DND-41 (cell line): ENCODE results near the gene HCN3.
A peak's percentile ranks its signal among the peaks of the same experiment; 100 is the strongest.

Experiments used
- ATAC-seq: fragments of 200-7000 bp; cut with Tn5 transposase; 3 replicates; pipeline ENCODE4 v1.9.1; 2021; ENCODE audit warnings: low read depth; ENCODE audit not compliant: insufficient read depth
- DNase-seq: peaks from one replicate; pipeline ENCODE4 v3.0.0-alpha.2; 2020
- H2AFZ ChIP-seq: 2 replicates; pipeline ENCODE4 v1.6.0; 2012; ENCODE audit warnings: low read depth, low read length
- H3K27ac ChIP-seq: 2 replicates; pipeline ENCODE4 v1.5.1; 2012; ENCODE audit warnings: low read length, inconsistent platforms
- H3K27me3 ChIP-seq: fragments of 200-600 bp; sonication (generic); 2 replicates; pipeline ENCODE4 v1.6.0; 2012; ENCODE audit warnings: low read length, mild to moderate bottlenecking, inconsistent platforms; ENCODE audit not compliant: insufficient read depth, poor library complexity
- H3K36me3 ChIP-seq: 2 replicates; pipeline ENCODE4 v1.5.1; 2012; ENCODE audit warnings: low read length, inconsistent platforms; ENCODE audit not compliant: insufficient read depth
- H3K4me1 ChIP-seq: 2 replicates; pipeline ENCODE4 v1.5.1; 2012; ENCODE audit warnings: mild to moderate bottlenecking, low read length; ENCODE audit not compliant: insufficient read depth
- H3K4me2 ChIP-seq: 2 replicates; pipeline ENCODE4 v1.6.0; 2012; ENCODE audit warnings: mild to moderate bottlenecking, moderate library complexity, low read length, inconsistent platforms; ENCODE audit not compliant: insufficient read depth
- H3K4me3 ChIP-seq, 2 experiments: fragments of 200-600 bp in 1 of 2; shearing (Covaris generic) in 1 of 2; 2 replicates each; pipeline ENCODE4 v1.5.1; 2012 to 2016; ENCODE audit warnings: inconsistent platforms in 2 of 2, low read length in 2 of 2, mild to moderate bottlenecking in 2 of 2, low read depth in 1 of 2, moderate library complexity in 1 of 2
- H3K79me2 ChIP-seq: 2 replicates; pipeline ENCODE4 v1.6.0; 2012; ENCODE audit warnings: low read length, inconsistent platforms; ENCODE audit not compliant: insufficient read depth
- H3K9ac ChIP-seq: 2 replicates; pipeline ENCODE4 v1.6.0; 2012; ENCODE audit warnings: low read depth, mild to moderate bottlenecking, inconsistent platforms, low read length, moderate library complexity
- H3K9me3 ChIP-seq: 2 replicates; pipeline ENCODE4 v1.5.1; 2012; ENCODE audit warnings: low read length, moderate library complexity, mild to moderate bottlenecking, inconsistent platforms; ENCODE audit not compliant: insufficient read depth, severe bottlenecking
- H4K20me1 ChIP-seq: 2 replicates; pipeline ENCODE4 v1.6.0; 2012; ENCODE audit warnings: low read length; ENCODE audit not compliant: insufficient read depth
- CTCF ChIP-seq: IDR thresholded peaks from 2 replicates; pipeline ENCODE4 v1.5.1; 2012; ENCODE audit warnings: borderline replicate concordance, low read length, moderate library complexity, mild to moderate bottlenecking; ENCODE audit not compliant: poor library complexity, severe bottlenecking; ENCODE audit errors: extremely low read depth
- EZH2 ChIP-seq: IDR thresholded peaks from 3 replicates; pipeline ENCODE4 v1.6.1; 2012; ENCODE audit warnings: borderline replicate concordance, low read depth, mild to moderate bottlenecking, moderate library complexity, low read length, inconsistent platforms; ENCODE audit not compliant: severe bottlenecking

The HCN3 gene

DNA sequence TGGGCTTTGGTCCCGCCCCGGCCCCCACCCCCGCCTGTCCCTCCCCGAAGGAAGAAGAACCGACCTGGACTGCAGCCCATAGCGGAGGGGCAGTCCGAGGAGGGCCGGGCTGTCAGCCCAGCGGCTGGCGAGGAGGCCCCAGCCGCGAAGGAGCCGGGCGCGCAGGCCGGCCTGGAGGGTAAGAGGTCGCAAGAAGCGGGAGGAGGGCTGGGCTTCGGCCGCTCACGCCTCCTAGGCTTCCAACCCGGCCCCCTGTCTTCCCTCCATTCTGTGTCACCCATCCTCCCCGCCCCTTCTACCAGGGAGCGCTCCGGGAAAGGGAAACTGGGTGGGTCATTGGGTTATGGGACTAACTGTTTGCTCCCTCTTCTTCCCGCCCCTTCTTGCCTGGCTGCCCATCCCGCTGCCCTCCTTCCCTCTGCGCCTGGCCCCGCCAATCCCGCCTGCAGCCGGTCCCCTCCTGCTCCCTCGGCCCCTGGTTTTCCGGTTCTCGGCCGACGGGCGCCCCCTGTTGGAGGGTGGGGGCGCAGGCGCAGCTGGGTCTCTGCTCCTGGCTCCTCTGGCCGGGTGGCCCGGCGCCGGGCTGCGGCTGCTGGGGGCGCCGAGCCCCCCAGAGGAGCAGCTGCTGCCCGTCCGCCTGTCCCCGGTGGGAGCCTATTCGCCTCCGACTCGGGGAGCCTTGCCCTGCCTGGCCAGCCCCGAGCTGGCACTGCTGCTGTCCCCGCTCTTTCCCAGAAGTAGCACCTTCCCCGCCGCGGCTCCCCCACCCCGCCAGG lies 45.9 kb downstream of the HCN3 start:
- peak; percentile 61 for ATAC-seq
- H2AFZ ChIP-seq, result peak overlapping the region; percentile 93
- peaks cover 14% of the 10 kb centered on the region; the same call in 1 of the 2 replicates for H4K20me1 ChIP-seq

DNA sequence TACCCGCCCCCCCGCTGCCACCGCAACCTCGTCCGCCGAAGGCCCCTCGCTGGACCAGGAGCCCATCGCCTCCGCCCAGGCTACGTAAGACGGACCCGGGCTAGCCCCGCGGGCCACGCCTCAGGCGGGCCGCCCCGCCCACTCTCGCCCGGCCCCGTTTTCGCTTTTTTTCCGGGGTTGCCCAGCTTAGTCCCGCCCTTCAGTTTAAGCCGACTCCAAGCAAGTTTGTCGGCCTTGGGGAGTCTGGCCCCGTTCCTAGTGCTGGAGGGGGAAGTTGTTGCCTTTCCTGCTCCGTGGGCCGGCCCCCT lies 46.4 kb downstream of the HCN3 start:
- H3K4me2 ChIP-seq, result peak overlapping the region; percentile 86
- H3K9me3 ChIP-seq, result no peaks in the 10 kb centered on the region
- peaks cover 10% of the 10 kb centered on the region; the same call in 1 of the 2 replicates for H4K20me1 ChIP-seq
- peak overlapping the region; percentile 93 for H2AFZ ChIP-seq
- H3K9ac ChIP-seq, result peak overlapping the region; percentile 79
- peak overlapping the region; percentile 80 for H3K27ac ChIP-seq
- H3K36me3 ChIP-seq, result peaks cover 21% of the 10 kb centered on the region
- no peak for TF ChIP-seq CTCF
- no peak for TF ChIP-seq EZH2
- DNase-seq (peak; percentile 86), ATAC-seq (peak; percentile 58)
- peaks cover 16% of the 10 kb centered on the region for H3K79me2 ChIP-seq
- no peaks in the 10 kb centered on the region for H3K27me3 ChIP-seq
- peak overlapping the region; percentile 61 to 79 for H3K4me3 ChIP-seq
- peaks cover 34% of the 10 kb centered on the region for H3K4me1 ChIP-seq

More for the DNA sequence above, 45.9 kb downstream of the HCN3 start:
- Histone ChIP-seq H3K36me3 (peaks cover 27% of the 10 kb centered on the region), H3K9ac (peak overlapping the region; percentile 79), H3K79me2 (peaks cover 16% of the 10 kb centered on the region), H3K4me3 (peak overlapping the region; percentile 61 to 79), H3K9me3 (no peaks in the 10 kb centered on the region), H3K27ac (peak overlapping the region; percentile 80), H3K4me1 (peaks cover 34% of the 10 kb centered on the region), H3K4me2 (peak overlapping the region; percentile 86), H3K27me3 (no peaks in the 10 kb centered on the region)
- peak; percentile 85 for DNase-seq
- no peak for TF ChIP-seq EZH2
- TF ChIP-seq CTCF, result peak; percentile 95

DNA sequence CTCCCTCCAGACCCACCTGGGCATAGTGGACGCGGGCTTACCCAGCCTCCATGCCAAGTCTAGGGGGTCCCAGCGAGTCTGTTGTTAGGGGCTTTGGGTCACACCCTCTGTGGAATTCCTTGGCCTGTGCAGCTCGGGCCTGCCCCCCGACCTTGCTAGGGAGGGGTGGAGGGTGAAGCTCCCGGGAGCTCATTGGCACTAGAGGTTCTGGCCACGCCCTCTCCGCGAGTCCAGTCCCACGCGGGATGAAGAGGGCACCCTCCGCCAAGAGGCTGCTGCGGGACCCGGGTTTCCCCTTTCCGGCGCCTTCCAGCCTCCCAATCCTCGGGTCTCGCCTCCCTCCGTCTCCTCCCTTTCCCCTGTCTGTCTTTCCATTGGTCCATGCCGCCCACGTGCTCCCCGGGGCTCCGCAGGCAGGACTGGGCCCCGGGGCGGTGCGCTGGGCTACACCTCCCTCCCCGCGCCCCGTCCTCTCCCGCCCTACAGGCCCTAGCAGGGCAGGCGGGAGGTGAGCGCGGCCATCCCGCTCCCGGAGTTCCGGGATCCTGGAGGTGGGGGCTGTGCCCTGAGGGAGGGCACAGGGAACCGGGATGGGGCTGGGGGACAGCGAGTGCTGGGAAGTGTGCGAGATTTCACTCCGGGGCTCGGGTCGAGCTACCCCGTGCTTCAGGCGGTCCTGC lies 46.9 kb downstream of the HCN3 start:
- Histone ChIP-seq H3K79me2 (peaks cover 16% of the 10 kb centered on the region), H3K36me3 (peaks cover 16% of the 10 kb centered on the region), H3K4me3 (peak overlapping the region; percentile 61 to 79), H3K27ac (peak overlapping the region; percentile 80), H3K27me3 (no peaks in the 10 kb centered on the region), H4K20me1 (peaks cover 8% of the 10 kb centered on the region; the same call in 1 of the 2 replicates), H3K4me1 (peaks cover 34% of the 10 kb centered on the region), H3K4me2 (peak overlapping the region; percentile 86), H3K9me3 (no peaks in the 10 kb centered on the region), H2AFZ (peak overlapping the region; percentile 96), H3K9ac (peak overlapping the region; percentile 79)
- DNase-seq, result peak; percentile 96
- peak; percentile 86 for ATAC-seq
- TF ChIP-seq EZH2 (no peak), CTCF (no peak)
